ENCODE data around the gene ANKS1A.

ANKS1A gene

DNA sequence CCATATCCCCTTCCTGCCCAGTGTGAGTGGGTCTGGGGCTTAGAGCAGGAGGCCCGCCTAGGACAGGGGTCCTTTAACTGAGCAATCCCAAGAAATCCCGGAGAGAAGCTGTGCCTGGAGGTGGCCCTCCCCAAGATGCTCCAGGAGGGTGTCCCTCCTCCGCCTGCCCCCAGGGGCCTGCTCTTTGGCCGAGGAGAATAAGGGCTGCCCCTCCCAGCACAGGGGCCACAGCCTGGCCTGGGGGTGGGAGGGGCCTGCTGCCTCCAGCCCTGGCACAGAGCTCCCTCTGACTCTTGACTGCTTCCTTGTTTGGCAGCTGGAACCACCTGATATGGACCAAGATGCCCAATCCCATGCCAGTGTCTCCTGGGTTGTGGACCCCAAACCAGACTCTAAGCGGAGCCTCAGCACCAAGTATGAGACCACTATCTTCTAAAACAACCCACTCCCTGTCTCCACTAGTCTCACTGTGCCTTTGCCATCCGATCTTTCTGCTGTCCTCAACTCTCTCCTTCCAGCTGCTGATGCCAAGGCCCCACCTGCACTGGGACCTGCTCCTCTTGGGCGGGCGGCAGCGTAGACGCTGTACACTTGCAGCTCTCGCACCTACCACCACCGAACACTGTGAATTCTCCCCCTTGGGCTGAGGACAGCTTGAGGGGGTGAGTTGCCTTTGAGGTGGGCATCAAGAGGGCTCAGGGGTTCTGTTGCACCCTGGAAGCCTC, 197.7 kb downstream of the ANKS1A start:
- Histone ChIP-seq H3K36me3 (ENCODE audit: insufficient read depth, insufficient read length, low read length) (peaks cover 53% of the 10 kb centered on the region), H3K4me1 (ENCODE audit: insufficient read depth, insufficient read length) (peaks cover 13% of the 10 kb centered on the region), H3K9me3 (ENCODE audit: insufficient read depth, low read length) (no peaks in the 10 kb centered on the region), H3K9ac (ENCODE audit: insufficient read length, low read depth) (no peak overlapping the region), H3K4me3 (ENCODE audit: insufficient read length, low read depth) (no peak overlapping the region), H3K27me3 (ENCODE audit: insufficient read depth, insufficient read length) (no peaks in the 10 kb centered on the region)
- DNase-seq (ENCODE audit: low read depth, low spot score) = no peak
- TF ChIP-seq ZNF274 (IDR thresholded peaks at IDR 0.05; ENCODE audit: low read depth, low read length) (no peak), YY1 (IDR thresholded peaks at IDR 0.05; ENCODE audit: insufficient read depth, insufficient read length) (no peak), SUZ12 (IDR thresholded peaks at IDR 0.05; ENCODE audit: extremely low read depth, insufficient read depth, insufficient read length) (no peak)

DNA sequence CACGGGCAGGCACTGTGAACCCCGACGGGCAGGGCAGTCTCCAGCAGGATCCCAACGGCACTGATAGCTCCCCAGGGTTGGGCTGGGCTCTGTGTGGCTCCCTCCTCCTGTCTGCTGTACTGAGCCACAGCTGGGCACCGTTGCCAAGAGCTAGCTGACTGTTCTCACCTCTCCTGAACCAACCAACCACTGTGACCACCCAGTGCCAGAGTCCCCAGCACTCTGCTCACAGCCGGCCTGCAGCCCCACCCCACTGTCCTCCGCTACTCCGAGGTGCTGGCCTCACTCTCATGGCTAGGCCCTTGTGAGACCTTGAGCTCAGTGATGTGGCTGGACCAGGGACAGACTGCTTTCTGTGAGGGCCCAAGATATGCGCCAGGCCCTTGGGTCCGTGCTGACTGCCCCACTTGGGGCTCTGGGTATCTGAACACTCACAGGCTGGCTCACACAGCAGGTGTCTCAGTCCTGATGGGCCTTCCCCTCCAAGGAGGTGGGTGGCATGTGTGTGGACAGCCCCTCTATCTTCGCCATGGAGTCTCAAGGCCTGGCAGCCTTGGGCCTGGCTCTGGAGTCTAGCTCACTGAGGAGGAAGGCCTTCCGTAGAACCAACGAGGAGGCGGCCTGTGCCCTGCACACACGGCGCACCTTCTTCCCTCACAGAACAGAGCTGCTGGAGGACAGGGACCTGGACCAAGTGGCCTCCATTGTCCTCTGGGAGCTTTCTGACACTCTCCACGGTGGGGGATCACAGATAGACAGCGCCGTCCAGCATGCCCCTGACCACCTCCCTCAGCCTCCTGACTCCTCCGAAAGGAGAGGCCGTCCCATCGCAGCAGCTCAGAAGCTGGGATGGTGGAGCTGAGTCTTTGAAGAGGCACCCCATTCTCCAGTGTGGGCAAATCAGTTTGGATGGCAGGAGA, 198.6 kb downstream of the ANKS1A start:
- DNase-seq (ENCODE audit: low read depth, low spot score) = no peak
- no peak overlapping the region for H3K9ac ChIP-seq (ENCODE audit: insufficient read length, low read depth)
- H3K4me1 ChIP-seq (ENCODE audit: insufficient read depth, insufficient read length) = peaks cover 5% of the 10 kb centered on the region
- H3K36me3 ChIP-seq (ENCODE audit: insufficient read depth, insufficient read length, low read length) = peaks cover 49% of the 10 kb centered on the region
- TF ChIP-seq SUZ12 (IDR thresholded peaks at IDR 0.05; ENCODE audit: extremely low read depth, insufficient read depth, insufficient read length) (no peak), ZNF274 (IDR thresholded peaks at IDR 0.05; ENCODE audit: low read depth, low read length) (no peak), YY1 (IDR thresholded peaks at IDR 0.05; ENCODE audit: insufficient read depth, insufficient read length) (no peak)
- H3K4me3 ChIP-seq (ENCODE audit: insufficient read length, low read depth) = no peak overlapping the region
- H3K9me3 ChIP-seq (ENCODE audit: insufficient read depth, low read length) = no peaks in the 10 kb centered on the region
- no peaks in the 10 kb centered on the region for H3K27me3 ChIP-seq (ENCODE audit: insufficient read depth, insufficient read length)

DNA sequence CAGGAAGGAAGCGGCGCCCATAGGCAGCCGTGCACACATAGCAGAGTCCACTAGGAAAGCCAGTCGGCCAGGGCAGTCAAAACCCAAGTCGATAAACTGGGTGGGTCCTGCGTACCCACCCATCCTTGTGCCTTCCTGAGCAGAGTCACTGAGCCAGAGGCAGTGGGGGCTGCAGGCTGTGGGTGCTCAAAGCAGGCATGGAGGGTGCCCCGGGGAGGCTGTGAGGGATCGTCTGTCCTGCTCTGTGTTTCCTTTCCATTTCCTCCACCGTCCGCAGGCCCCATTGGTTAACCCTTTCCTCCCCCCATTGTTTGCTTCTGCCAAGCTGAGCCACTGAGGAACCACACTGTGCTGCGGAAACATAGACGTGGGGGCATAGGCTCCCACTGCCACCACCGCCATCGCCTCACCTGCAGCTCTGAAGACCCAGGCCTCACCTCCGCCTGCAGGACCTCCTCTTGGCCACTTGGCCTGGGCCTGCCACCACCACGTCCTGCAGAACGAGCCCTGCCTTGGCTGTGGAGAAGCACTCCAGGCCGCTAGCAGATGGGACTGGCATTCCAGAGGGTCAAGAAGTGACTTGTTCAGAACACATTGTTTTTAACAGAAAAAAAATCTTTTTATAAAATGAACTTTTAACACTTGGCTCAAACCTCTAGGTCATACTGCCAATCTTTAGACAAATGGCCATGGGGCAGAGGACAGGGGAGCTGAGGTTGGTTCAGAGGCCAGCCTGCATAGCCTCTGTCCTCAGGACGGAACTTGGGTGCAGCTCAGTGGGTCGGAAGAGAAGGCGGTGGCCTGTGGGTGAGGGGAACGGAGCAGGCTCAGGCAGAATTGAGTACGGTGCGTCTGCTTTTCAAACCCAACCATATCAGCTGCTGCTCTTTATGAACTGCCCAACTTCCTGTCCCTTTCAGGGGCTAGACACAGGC, 199.5 kb downstream of the ANKS1A start:
- peaks cover 39% of the 10 kb centered on the region for H3K36me3 ChIP-seq (ENCODE audit: insufficient read depth, insufficient read length, low read length)
- no peaks in the 10 kb centered on the region for H3K9me3 ChIP-seq (ENCODE audit: insufficient read depth, low read length)
- H3K4me3 ChIP-seq (ENCODE audit: insufficient read length, low read depth) = no peak overlapping the region
- peaks cover 3% of the 10 kb centered on the region for H3K4me1 ChIP-seq (ENCODE audit: insufficient read depth, insufficient read length)
- H3K27me3 ChIP-seq (ENCODE audit: insufficient read depth, insufficient read length) = no peaks in the 10 kb centered on the region
- TF ChIP-seq ZNF274 (IDR thresholded peaks at IDR 0.05; ENCODE audit: low read depth, low read length) = no peak
- no peak for TF ChIP-seq YY1 (IDR thresholded peaks at IDR 0.05; ENCODE audit: insufficient read depth, insufficient read length)
- TF ChIP-seq SUZ12 (IDR thresholded peaks at IDR 0.05; ENCODE audit: extremely low read depth, insufficient read depth, insufficient read length) = no peak
- DNase-seq (ENCODE audit: low read depth, low spot score) = no peak
- no peak overlapping the region for H3K9ac ChIP-seq (ENCODE audit: insufficient read length, low read depth)

DNA sequence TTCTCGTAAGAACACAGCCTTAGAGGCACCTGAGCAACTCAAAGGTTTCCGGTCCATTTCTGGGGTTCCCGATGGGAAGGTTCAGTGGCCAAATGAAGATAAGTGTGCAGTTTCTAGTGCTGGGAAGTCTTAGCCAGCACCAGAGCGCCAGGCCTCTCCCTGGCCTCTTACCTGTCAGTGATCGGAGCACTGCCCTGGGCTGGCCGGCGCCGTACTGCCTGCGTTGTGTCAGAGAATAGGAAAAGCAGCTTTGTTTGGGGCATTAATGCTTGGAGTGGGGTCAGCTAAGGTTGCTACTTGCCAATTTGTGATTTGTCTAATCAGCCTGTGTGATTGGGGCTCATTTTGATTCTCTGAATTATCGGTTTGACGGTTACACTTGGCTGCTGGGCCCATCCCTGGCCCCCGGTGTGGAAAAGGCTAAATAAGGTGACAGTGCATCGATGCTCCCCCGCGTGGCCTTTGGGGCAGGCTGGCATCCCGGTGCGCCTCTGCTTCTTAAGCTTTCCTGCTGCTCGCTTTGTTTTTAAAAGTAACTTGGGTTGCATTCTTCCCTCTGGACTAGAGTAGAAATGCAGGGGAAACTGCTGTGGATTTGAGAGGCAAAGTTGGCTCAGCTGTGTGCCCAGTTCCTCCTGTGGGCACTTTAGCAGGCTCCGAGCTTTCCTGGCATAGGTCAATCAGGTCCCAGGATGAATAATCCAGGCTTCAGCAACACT, 200.3 kb downstream of the ANKS1A start:
- TF ChIP-seq ZNF274 (IDR thresholded peaks at IDR 0.05; ENCODE audit: low read depth, low read length) = no peak
- no peak for TF ChIP-seq YY1 (IDR thresholded peaks at IDR 0.05; ENCODE audit: insufficient read depth, insufficient read length)
- no peak for TF ChIP-seq SUZ12 (IDR thresholded peaks at IDR 0.05; ENCODE audit: extremely low read depth, insufficient read depth, insufficient read length)
- Histone ChIP-seq H3K9ac (ENCODE audit: insufficient read length, low read depth) (no peak overlapping the region), H3K27me3 (ENCODE audit: insufficient read depth, insufficient read length) (no peaks in the 10 kb centered on the region), H3K9me3 (ENCODE audit: insufficient read depth, low read length) (no peaks in the 10 kb centered on the region), H3K4me1 (ENCODE audit: insufficient read depth, insufficient read length) (peaks cover 3% of the 10 kb centered on the region), H3K4me3 (ENCODE audit: insufficient read length, low read depth) (no peak overlapping the region), H3K36me3 (ENCODE audit: insufficient read depth, insufficient read length, low read length) (peaks cover 35% of the 10 kb centered on the region)
- no peak for DNase-seq (ENCODE audit: low read depth, low spot score)

DNA sequence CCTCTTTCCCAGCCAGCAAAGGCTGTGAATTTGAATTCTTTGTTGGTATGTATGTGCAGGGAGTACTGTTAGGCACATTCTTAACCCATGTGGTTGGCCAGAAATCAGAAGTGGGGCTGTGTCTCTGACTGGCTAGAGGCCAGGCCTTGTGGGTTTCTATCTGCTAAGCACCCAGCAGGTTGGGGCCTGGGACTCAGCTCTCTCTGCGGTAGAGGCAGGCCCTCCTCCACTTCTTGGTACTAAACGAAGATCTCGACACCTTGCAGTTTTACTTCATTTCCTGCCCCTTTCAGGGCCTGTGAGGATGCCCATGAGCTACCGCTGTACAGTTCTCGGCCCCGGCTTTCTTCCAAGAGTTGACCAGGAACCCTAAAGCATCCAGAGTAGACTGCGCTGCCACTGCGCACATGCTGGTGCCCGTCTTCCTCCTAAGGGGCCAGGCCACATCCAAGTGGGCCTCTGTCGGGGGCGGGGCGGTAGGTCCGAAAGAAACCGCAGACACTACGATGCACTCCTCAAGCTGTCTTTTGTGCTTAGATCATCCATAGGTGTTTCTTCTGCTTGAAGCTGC, 201.0 kb downstream of the ANKS1A start:
- Histone ChIP-seq H3K4me3 (ENCODE audit: insufficient read length, low read depth) (no peak overlapping the region), H3K9me3 (ENCODE audit: insufficient read depth, low read length) (no peaks in the 10 kb centered on the region), H3K27me3 (ENCODE audit: insufficient read depth, insufficient read length) (no peaks in the 10 kb centered on the region), H3K36me3 (ENCODE audit: insufficient read depth, insufficient read length, low read length) (peaks cover 34% of the 10 kb centered on the region), H3K9ac (ENCODE audit: insufficient read length, low read depth) (no peak overlapping the region), H3K4me1 (ENCODE audit: insufficient read depth, insufficient read length) (peaks cover 3% of the 10 kb centered on the region)
- no peak for DNase-seq (ENCODE audit: low read depth, low spot score)
- TF ChIP-seq SUZ12 (IDR thresholded peaks at IDR 0.05; ENCODE audit: extremely low read depth, insufficient read depth, insufficient read length) (no peak), YY1 (IDR thresholded peaks at IDR 0.05; ENCODE audit: insufficient read depth, insufficient read length) (no peak), ZNF274 (IDR thresholded peaks at IDR 0.05; ENCODE audit: low read depth, low read length) (no peak)

DNA sequence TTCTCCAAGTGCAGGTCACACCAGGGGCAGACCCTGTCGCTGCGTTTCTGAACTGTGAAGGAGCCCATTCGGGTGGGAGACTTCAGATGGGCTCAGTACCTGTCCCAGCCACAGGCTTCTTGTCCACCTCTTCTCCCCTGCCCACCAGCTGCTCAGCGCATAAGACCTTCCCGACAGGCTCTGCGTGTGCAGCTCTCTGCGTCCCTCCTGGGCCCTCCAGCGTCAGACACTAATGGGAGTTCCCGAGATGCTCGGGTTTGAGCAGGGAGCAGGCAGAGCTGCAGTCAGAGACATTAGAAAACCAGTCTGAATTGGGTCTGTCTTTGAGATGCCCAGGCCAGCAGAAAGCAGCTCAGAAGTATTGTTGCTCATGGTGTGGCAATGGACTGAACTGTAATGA, 201.7 kb downstream of the ANKS1A start:
- H3K9me3 ChIP-seq (ENCODE audit: insufficient read depth, low read length) = no peaks in the 10 kb centered on the region
- no peak overlapping the region for H3K4me3 ChIP-seq (ENCODE audit: insufficient read length, low read depth)
- peaks cover 27% of the 10 kb centered on the region for H3K36me3 ChIP-seq (ENCODE audit: insufficient read depth, insufficient read length, low read length)
- TF ChIP-seq SUZ12 (IDR thresholded peaks at IDR 0.05; ENCODE audit: extremely low read depth, insufficient read depth, insufficient read length) (no peak), YY1 (IDR thresholded peaks at IDR 0.05; ENCODE audit: insufficient read depth, insufficient read length) (no peak), ZNF274 (IDR thresholded peaks at IDR 0.05; ENCODE audit: low read depth, low read length) (no peak)
- peaks cover 3% of the 10 kb centered on the region for H3K4me1 ChIP-seq (ENCODE audit: insufficient read depth, insufficient read length)
- H3K9ac ChIP-seq (ENCODE audit: insufficient read length, low read depth) = no peak overlapping the region
- H3K27me3 ChIP-seq (ENCODE audit: insufficient read depth, insufficient read length) = no peaks in the 10 kb centered on the region
- DNase-seq (ENCODE audit: low read depth, low spot score) = no peak
